H1 (cell line): ENCODE measurements around the gene PVR.

Source experiments
- CHD2 ChIP-seq: IDR thresholded peaks from 2 replicates; pipeline ENCODE4 v1.6.1; 2012; ENCODE audit warnings: low read length, improper control_type of control experiment
- CREB1 ChIP-seq: IDR thresholded peaks from 2 replicates; pipeline ENCODE4 v1.6.1; 2012; ENCODE audit warnings: inconsistent platforms
- JUND ChIP-seq: IDR thresholded peaks from 2 replicates; pipeline ENCODE4 v1.6.1; 2011; ENCODE audit warnings: mild to moderate bottlenecking, improper control_type of control experiment, low read length
- POLR2AphosphoS5 ChIP-seq: IDR thresholded peaks from 2 replicates; pipeline ENCODE4 v1.6.1; 2011; ENCODE audit warnings: low read depth, low read length
- TF ChIP-seq, protein P1 (sequence below), 3 experiments: IDR thresholded peaks; 1 replicate in 2 of 3; 2 replicates in 1 of 3; pipeline versions ENCODE4 v1.5.1 to v1.6.1; 2011; ENCODE audit warnings: low read length in 3 of 3, mild to moderate bottlenecking in 3 of 3, inconsistent platforms in 2 of 3, low read depth in 1 of 3, moderate library complexity in 1 of 3; ENCODE audit not compliant: insufficient read depth in 1 of 3; ENCODE audit errors: control extremely low read depth in 1 of 3

DNA sequence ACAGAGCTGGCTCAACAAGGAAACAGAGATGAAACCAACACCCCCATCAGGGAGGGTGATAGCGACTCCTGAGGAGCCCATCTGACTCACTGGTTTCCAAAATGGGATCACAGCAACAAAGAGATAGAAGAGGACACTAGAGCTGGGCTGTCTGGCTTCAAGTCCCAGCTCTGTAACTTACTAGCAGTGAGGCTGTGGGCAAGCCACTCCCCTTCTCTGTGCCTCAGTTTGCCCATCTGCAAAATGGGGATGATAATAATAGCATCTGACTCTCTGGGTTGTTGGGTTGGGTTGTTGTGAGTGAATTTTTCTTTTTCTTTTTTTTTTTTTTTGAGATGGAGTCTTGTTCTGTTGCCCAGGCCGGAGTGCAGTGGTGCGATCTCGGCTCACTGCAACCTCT, 16.1 kb upstream of the PVR start:
- no peak for TF ChIP-seq CREB1
- no peak for TF ChIP-seq POLR2AphosphoS5
- TF ChIP-seq, protein P1, sequence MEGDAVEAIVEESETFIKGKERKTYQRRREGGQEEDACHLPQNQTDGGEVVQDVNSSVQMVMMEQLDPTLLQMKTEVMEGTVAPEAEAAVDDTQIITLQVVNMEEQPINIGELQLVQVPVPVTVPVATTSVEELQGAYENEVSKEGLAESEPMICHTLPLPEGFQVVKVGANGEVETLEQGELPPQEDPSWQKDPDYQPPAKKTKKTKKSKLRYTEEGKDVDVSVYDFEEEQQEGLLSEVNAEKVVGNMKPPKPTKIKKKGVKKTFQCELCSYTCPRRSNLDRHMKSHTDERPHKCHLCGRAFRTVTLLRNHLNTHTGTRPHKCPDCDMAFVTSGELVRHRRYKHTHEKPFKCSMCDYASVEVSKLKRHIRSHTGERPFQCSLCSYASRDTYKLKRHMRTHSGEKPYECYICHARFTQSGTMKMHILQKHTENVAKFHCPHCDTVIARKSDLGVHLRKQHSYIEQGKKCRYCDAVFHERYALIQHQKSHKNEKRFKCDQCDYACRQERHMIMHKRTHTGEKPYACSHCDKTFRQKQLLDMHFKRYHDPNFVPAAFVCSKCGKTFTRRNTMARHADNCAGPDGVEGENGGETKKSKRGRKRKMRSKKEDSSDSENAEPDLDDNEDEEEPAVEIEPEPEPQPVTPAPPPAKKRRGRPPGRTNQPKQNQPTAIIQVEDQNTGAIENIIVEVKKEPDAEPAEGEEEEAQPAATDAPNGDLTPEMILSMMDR (IDR thresholded peaks at IDR 0.05; ENCODE audit: control extremely low read depth in 1 of 3, insufficient read depth in 1 of 3, low read depth in 1 of 3, low read length in 3 of 3) = no peak
- no peak for TF ChIP-seq JUND
- TF ChIP-seq CHD2 = no peak
